Activated naive CD4-positive, alpha-beta T cell treated with anti-CD3 and anti-CD28 coated beads, Interleukin-2, amount 10 ng/mL, durations not matched to agents 7 days and 5 days (primary cell): ENCODE measurements around the gene RPL31.

Experiments
- CTCF ChIA-PET: fragments of 350-600 bp; sonication (Branson Sonifier 250); formaldehyde crosslinking; loops from one replicate; lab custom pipeline; 2021; ENCODE audit warnings: antibody characterized with exemption; lab: Charles Lee
- DNase-seq: peaks from one replicate; pipeline ENCODE4 v3.0.0-alpha.2; 2020
- H3K27ac Mint-ChIP-seq: one replicate; pipeline ENCODE4 v1.8.0; 2021; ENCODE audit warnings: mild to moderate bottlenecking, moderate library complexity, mixed read lengths
- H3K27me3 Mint-ChIP-seq: one replicate; pipeline ENCODE4 v1.8.0; 2021; ENCODE audit warnings: mild to moderate bottlenecking, mixed read lengths
- H3K36me3 Mint-ChIP-seq: one replicate; pipeline ENCODE4 v1.8.0; 2021; ENCODE audit warnings: mixed read lengths
- H3K4me1 Mint-ChIP-seq: one replicate; pipeline ENCODE4 v1.8.0; 2021; ENCODE audit warnings: mixed read lengths
- H3K4me3 Mint-ChIP-seq: one replicate; pipeline ENCODE4 v1.8.0; 2021; ENCODE audit warnings: mild to moderate bottlenecking, moderate library complexity, mixed read lengths
- H3K9me3 Mint-ChIP-seq: one replicate; pipeline ENCODE4 v1.8.0; 2021; ENCODE audit warnings: mixed read lengths

Gene RPL31

GRCh38 chr2:101012706-101013181 is 10.7 kb downstream of the RPL31 start:
- peak; percentile 53 for DNase-seq
- Mint-ChIP-seq H3K27ac (no peak overlapping the region), H3K4me1 (peaks cover 4% of the 10 kb centered on the region), H3K27me3 (no peaks in the 10 kb centered on the region), H3K4me3 (no peak overlapping the region), H3K36me3 (peaks cover 44% of the 10 kb centered on the region), H3K9me3 (no peaks in the 10 kb centered on the region)
- CTCF ChIA-PET: interaction anchor here (0.7 to 2.6 kb wide), 12 partner anchors 9 to 406 kb away, joined by 3 to 24 read pairs (median 4); no protein-coding TSS in a partner anchor

DNA sequence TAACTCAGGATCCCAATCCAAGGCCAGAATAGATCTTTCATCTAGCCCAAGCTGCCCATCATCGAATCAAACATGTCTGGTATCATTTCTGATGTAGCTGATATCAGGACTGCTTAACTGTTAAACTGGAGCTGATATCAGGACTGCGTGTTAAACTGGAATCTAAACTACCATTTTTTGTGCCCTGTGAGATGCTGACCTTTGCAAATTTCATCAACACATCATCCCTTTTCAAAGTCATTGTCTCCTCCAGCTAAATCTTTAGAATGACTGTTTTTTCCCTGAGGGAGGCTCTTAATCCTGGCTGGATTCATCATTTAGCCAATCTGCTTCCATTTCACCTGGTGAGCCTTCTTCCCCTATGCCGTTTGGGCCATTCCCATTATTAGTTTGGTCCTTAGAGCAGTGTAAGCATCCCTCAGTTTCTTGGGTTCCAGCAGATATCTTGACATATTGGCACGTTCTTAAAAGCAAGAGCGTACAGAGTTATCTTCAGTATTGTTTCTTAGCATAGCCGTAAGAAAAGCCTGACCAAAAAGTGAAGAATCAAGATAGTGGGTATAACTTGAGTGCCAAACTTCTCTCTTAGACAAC is 12.3 kb downstream of the RPL31 start:
- Mint-ChIP-seq H3K4me3 (no peak overlapping the region), H3K4me1 (no peaks in the 10 kb centered on the region), H3K9me3 (no peaks in the 10 kb centered on the region), H3K27me3 (no peaks in the 10 kb centered on the region), H3K36me3 (peaks cover 36% of the 10 kb centered on the region), H3K27ac (no peak overlapping the region)
- DNase-seq: no peak
- CTCF ChIA-PET: interaction anchor here (0.6 to 1.3 kb wide), 4 partner anchors 10 to 1154 kb away, joined by 3 to 5 read pairs (median 4); no protein-coding TSS in a partner anchor

GRCh38 chr2:101017371-101017770 is 15.3 kb downstream of the RPL31 start:
- Mint-ChIP-seq H3K27ac (no peak overlapping the region), H3K36me3 (peaks cover 29% of the 10 kb centered on the region), H3K9me3 (no peaks in the 10 kb centered on the region), H3K4me1 (no peaks in the 10 kb centered on the region), H3K27me3 (no peaks in the 10 kb centered on the region), H3K4me3 (no peak overlapping the region)
- CTCF ChIA-PET: interaction anchor here (0.6 to 1.2 kb wide), 2 partner anchors 20 to 1218 kb away, joined by 3 read pairs; no protein-coding TSS in a partner anchor
- no peak for DNase-seq

GRCh38 chr2:101018934-101019333 is 16.8 kb downstream of the RPL31 start:
- Mint-ChIP-seq H3K4me3 (no peak overlapping the region), H3K9me3 (no peaks in the 10 kb centered on the region), H3K27me3 (no peaks in the 10 kb centered on the region), H3K4me1 (no peaks in the 10 kb centered on the region), H3K36me3 (peaks cover 18% of the 10 kb centered on the region), H3K27ac (no peak overlapping the region)
- DNase-seq: no peak
- CTCF ChIA-PET: no interaction called here

- Mint-ChIP-seq H3K27me3 (no peaks in the 10 kb centered on the region), H3K4me3 (no peak overlapping the region), H3K4me1 (no peaks in the 10 kb centered on the region), H3K36me3 (peaks cover 9% of the 10 kb centered on the region), H3K9me3 (no peaks in the 10 kb centered on the region), H3K27ac (no peak overlapping the region)
- no peak for DNase-seq
- CTCF ChIA-PET: interaction anchor here (0.6 to 1.2 kb wide), 5 partner anchors 10 to 183 kb away, joined by 3 to 4 read pairs (median 3); no protein-coding TSS in a partner anchor
These were observed 20.1 kb downstream of the RPL31 start for GRCh38 chr2:101022221-101022620.

- Mint-ChIP-seq H3K9me3 (no peaks in the 10 kb centered on the region), H3K27ac (no peak overlapping the region), H3K4me3 (no peak overlapping the region), H3K27me3 (no peaks in the 10 kb centered on the region), H3K4me1 (no peaks in the 10 kb centered on the region), H3K36me3 (peaks cover 6% of the 10 kb centered on the region)
- no peak for DNase-seq
- CTCF ChIA-PET: no interaction called here
These were observed 21.4 kb downstream of the RPL31 start for GRCh38 chr2:101023327-101024107.

GRCh38 chr2:101025561-101025960 is 23.5 kb downstream of the RPL31 start:
- Mint-ChIP-seq H3K4me1 (no peaks in the 10 kb centered on the region), H3K4me3 (no peak overlapping the region), H3K9me3 (no peaks in the 10 kb centered on the region), H3K27me3 (peaks cover 5% of the 10 kb centered on the region), H3K36me3 (peaks cover 4% of the 10 kb centered on the region), H3K27ac (no peak overlapping the region)
- CTCF ChIA-PET: interaction anchor here (0.6 kb wide), 1 partner anchor 1197 kb away, joined by 3 read pairs; no protein-coding TSS in a partner anchor
- DNase-seq: no peak

GRCh38 chr2:101026253-101026701 is 24.2 kb downstream of the RPL31 start:
- peaks cover 11% of the 10 kb centered on the region for H3K27me3 Mint-ChIP-seq
- CTCF ChIA-PET: no interaction called here
- no peak for DNase-seq
- H3K4me1 Mint-ChIP-seq: no peaks in the 10 kb centered on the region
- H3K4me3 Mint-ChIP-seq: no peak overlapping the region
- H3K27ac Mint-ChIP-seq: no peak overlapping the region
- no peaks in the 10 kb centered on the region for H3K36me3 Mint-ChIP-seq
- H3K9me3 Mint-ChIP-seq: no peaks in the 10 kb centered on the region

GRCh38 chr2:101026923-101027469 is 24.9 kb downstream of the RPL31 start:
- Mint-ChIP-seq H3K27me3 (peaks cover 11% of the 10 kb centered on the region), H3K9me3 (no peaks in the 10 kb centered on the region), H3K36me3 (no peaks in the 10 kb centered on the region), H3K4me3 (no peak overlapping the region), H3K4me1 (no peaks in the 10 kb centered on the region), H3K27ac (no peak overlapping the region)
- DNase-seq: no peak
- CTCF ChIA-PET: no interaction called here

GRCh38 chr2:101027852-101028251 is 25.8 kb downstream of the RPL31 start:
- H3K4me3 Mint-ChIP-seq: no peak overlapping the region
- H3K36me3 Mint-ChIP-seq: no peaks in the 10 kb centered on the region
- H3K9me3 Mint-ChIP-seq: no peaks in the 10 kb centered on the region
- CTCF ChIA-PET: no interaction called here
- no peaks in the 10 kb centered on the region for H3K4me1 Mint-ChIP-seq
- H3K27me3 Mint-ChIP-seq: peaks cover 11% of the 10 kb centered on the region
- DNase-seq: no peak
- no peak overlapping the region for H3K27ac Mint-ChIP-seq

DNA sequence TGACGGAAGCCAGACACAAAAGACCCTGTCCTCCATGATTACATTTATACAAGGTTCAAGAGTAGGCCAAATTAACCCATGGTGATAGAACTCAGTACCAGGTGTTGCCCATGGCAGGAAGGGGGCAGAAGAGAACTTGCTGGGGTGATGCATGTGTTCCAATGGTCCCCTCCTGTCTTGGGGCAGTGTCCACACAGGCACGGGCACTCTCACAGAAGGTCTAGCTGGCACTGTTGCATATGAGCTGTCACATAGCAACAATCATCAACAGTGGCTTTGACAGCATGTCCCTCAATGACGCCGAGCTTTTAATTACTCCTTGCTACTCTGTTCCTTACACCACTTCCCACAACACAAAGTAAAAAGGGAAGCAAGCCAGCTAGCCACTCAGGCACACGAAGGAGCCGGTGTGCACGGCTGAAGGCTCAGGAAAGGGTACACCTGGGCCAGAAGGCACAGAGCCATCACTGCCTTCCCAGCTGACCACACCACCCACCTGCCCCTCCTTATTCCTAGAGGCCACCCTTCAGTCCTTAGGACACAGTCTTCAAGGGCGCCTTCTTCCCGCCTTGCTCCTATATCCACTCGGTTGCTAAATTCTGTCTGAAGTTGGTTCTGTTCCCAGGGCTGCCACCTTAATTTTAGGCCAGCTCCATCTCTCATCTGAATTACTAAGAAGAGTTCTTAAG is 28.9 kb downstream of the RPL31 start:
- no peaks in the 10 kb centered on the region for H3K4me1 Mint-ChIP-seq
- H3K27me3 Mint-ChIP-seq: peaks cover 11% of the 10 kb centered on the region
- DNase-seq: no peak
- H3K9me3 Mint-ChIP-seq: no peaks in the 10 kb centered on the region
- no peak overlapping the region for H3K4me3 Mint-ChIP-seq
- CTCF ChIA-PET: interaction anchor here (0.7 to 2.1 kb wide), 2 partner anchors 174 to 1585 kb away, joined by 3 to 7 read pairs; no protein-coding TSS in a partner anchor
- no peaks in the 10 kb centered on the region for H3K36me3 Mint-ChIP-seq
- H3K27ac Mint-ChIP-seq: no peak overlapping the region

DNA sequence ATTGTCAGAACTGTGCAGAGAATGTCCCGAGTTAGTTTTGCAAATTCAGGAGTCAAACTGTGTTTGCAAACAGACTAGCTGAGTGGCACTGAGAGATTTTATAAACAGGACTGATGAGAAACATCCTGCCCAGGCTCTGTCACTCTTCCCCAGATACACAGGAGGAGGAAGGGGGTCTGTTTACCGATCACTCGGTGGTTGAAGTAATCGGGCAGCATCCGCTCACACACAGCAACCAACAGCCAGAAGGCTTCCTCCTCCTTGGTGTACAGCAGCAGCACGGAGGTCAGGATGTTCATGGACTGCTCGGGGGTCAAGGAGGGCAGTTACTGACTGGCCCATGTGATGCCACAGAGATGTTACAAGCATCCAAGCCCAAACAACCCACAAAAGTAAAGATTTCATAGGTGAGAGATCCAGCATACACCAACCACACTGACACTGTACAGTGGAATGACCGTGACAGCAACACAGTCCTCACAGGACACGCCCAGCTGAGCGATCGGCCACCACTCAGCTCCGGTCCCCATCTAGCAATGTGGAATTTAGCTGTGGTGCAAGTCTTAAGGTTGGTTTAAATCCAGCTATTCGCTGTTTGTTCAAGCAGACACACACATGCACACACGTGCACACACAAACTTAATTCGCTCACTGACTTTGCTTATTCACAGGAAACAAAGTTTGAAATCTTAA is 30.1 kb downstream of the RPL31 start:
- Mint-ChIP-seq H3K4me1 (no peaks in the 10 kb centered on the region), H3K27ac (no peak overlapping the region), H3K36me3 (no peaks in the 10 kb centered on the region), H3K4me3 (no peak overlapping the region), H3K27me3 (peaks cover 11% of the 10 kb centered on the region), H3K9me3 (no peaks in the 10 kb centered on the region)
- CTCF ChIA-PET: interaction anchor here (0.6 to 2.1 kb wide), 3 partner anchors 120 to 356 kb away, joined by 4 to 7 read pairs (median 4); no protein-coding TSS in a partner anchor
- no peak for DNase-seq

GRCh38 chr2:101036562-101036961 is 34.5 kb downstream of the RPL31 start:
- peaks cover 5% of the 10 kb centered on the region for H3K27me3 Mint-ChIP-seq
- no peaks in the 10 kb centered on the region for H3K36me3 Mint-ChIP-seq
- CTCF ChIA-PET: interaction anchor here (0.6 to 4.0 kb wide), 7 partner anchors 8 to 204 kb away, joined by 3 to 47 read pairs (median 4); no protein-coding TSS in a partner anchor
- no peaks in the 10 kb centered on the region for H3K9me3 Mint-ChIP-seq
- H3K4me3 Mint-ChIP-seq: no peak overlapping the region
- DNase-seq: no peak
- no peak overlapping the region for H3K27ac Mint-ChIP-seq
- no peaks in the 10 kb centered on the region for H3K4me1 Mint-ChIP-seq
